Measurements from ENCODE around the gene HACD1. TPM values are rescaled to one million over a fixed set of nuclear protein-coding genes. Genes with fewer than 3 reads are reported as not detected.

HACD1 gene
- total RNA-seq, 4 donors from 2014 or later = 51.9 to 79.9 (median 71.2) TPM

GRCh38 chr10:17624996-17625395 lies 7.8 kb upstream of the HACD1 start:
- Histone ChIP-seq H3K36me3 (no peaks in the 10 kb centered on the region), H3K27ac (replicated peaks in 1 of 4) (no peak overlapping the region), H3K27me3 (no peaks in the 10 kb centered on the region), H3K4me1 (no peaks in the 10 kb centered on the region), H3K4me3 (no peak overlapping the region), H3K9me3 (no peaks in the 10 kb centered on the region)
- no peak for DNase-seq (ENCODE audit: extremely low spot score)
- 68% methylated on average over 3 of the region's 3 CpGs for WGBS
- intact Hi-C loops (cut with DNase I) = no loop called here
- no peak for TF ChIP-seq EP300 (IDR thresholded peaks at IDR 0.05)
- TF ChIP-seq POLR2AphosphoS5 (IDR thresholded peaks at IDR 0.05) = no peak
- TF ChIP-seq POLR2A (IDR thresholded peaks at IDR 0.05; ENCODE audit: low read depth) = no peak
- no peak for TF ChIP-seq CTCF (IDR thresholded peaks at IDR 0.05)

- Histone ChIP-seq H3K9me3 (no peaks in the 10 kb centered on the region), H3K36me3 (no peaks in the 10 kb centered on the region), H3K4me3 (no peak overlapping the region), H3K4me1 (peaks cover 0 to 9% (median 7%) of the 10 kb centered on the region in 4 donors), H3K27ac (replicated peaks in 1 of 4) (no peak overlapping the region), H3K27me3 (no peaks in the 10 kb centered on the region)
- 56% methylated on average over 8 of the region's 8 CpGs for WGBS
- no peak for DNase-seq (ENCODE audit: extremely low spot score)
- no peak for TF ChIP-seq CTCF (IDR thresholded peaks at IDR 0.05)
- no peak for TF ChIP-seq EP300 (IDR thresholded peaks at IDR 0.05)
- no peak for TF ChIP-seq POLR2AphosphoS5 (IDR thresholded peaks at IDR 0.05)
- TF ChIP-seq POLR2A (IDR thresholded peaks at IDR 0.05; ENCODE audit: low read depth) = no peak
- intact Hi-C loops (cut with DNase I) = no loop called here
Observed at GRCh38 chr10:17622061-17622460, 4.9 kb upstream of the HACD1 start.

GRCh38 chr10:17616403-17617030 lies 657 bp downstream of the HACD1 start:
- intact Hi-C loops (cut with DNase I) = loop anchor here (2.0 kb wide), 1 partner anchor 28 kb away; the partner anchor contains the start of gene STAM
- H3K27ac ChIP-seq (replicated peaks in 1 of 4) = peak overlapping the region; percentile 94 to 100 (median 96)
- no peak for DNase-seq (ENCODE audit: extremely low spot score)
- no peaks in the 10 kb centered on the region for H3K27me3 ChIP-seq
- no peaks in the 10 kb centered on the region for H3K9me3 ChIP-seq
- peaks cover 6 to 32% (median 25%) of the 10 kb centered on the region in 4 donors for H3K4me1 ChIP-seq
- peaks cover 0 to 6% (median 0%) of the 10 kb centered on the region in 4 donors for H3K36me3 ChIP-seq
- peak overlapping the region; percentile 77 to 99 (median 84) for H3K4me3 ChIP-seq
- no peak for TF ChIP-seq CTCF (IDR thresholded peaks at IDR 0.05)
- TF ChIP-seq POLR2AphosphoS5 (IDR thresholded peaks at IDR 0.05) = peak in 1 of 2 donors; percentile 46
- no peak for TF ChIP-seq EP300 (IDR thresholded peaks at IDR 0.05)
- no peak for TF ChIP-seq POLR2A (IDR thresholded peaks at IDR 0.05; ENCODE audit: low read depth)
- WGBS = 4% methylated on average over 17 of the region's 48 CpGs

- WGBS = 86% methylated on average over 13 of the region's 13 CpGs
- DNase-seq (ENCODE audit: extremely low spot score) = no peak
- TF ChIP-seq POLR2A (IDR thresholded peaks at IDR 0.05; ENCODE audit: low read depth) = no peak
- no peak for TF ChIP-seq POLR2AphosphoS5 (IDR thresholded peaks at IDR 0.05)
- TF ChIP-seq CTCF (IDR thresholded peaks at IDR 0.05) = no peak
- TF ChIP-seq EP300 (IDR thresholded peaks at IDR 0.05) = no peak
Observed at GRCh38 chr10:17609523-17610079, 7.6 kb downstream of the HACD1 start.

More at GRCh38 chr10:17609523-17610079, 7.6 kb downstream of the HACD1 start:
- Histone ChIP-seq H3K27me3 (no peaks in the 10 kb centered on the region), H3K9me3 (no peaks in the 10 kb centered on the region), H3K27ac (replicated peaks in 1 of 4) (no peak overlapping the region), H3K4me3 (no peak overlapping the region), H3K4me1 (peaks cover 6 to 34% (median 31%) of the 10 kb centered on the region in 4 donors), H3K36me3 (peaks cover 0 to 5% (median 0%) of the 10 kb centered on the region in 4 donors)
- intact Hi-C loops (cut with DNase I) = loop anchor here (5.0 kb wide), 1 partner anchor 33 kb away; the partner anchor contains the start of gene STAM

Measured in esophagus muscularis mucosa (tissue), 4 donors.